ENCODE measurements around the gene NHS. TPM values are rescaled to one million over a fixed set of nuclear protein-coding genes. Genes with fewer than 3 reads are reported as not detected.

Gene NHS
- total RNA-seq, 1 donor from 2014 or later: 1.0 TPM

DNA sequence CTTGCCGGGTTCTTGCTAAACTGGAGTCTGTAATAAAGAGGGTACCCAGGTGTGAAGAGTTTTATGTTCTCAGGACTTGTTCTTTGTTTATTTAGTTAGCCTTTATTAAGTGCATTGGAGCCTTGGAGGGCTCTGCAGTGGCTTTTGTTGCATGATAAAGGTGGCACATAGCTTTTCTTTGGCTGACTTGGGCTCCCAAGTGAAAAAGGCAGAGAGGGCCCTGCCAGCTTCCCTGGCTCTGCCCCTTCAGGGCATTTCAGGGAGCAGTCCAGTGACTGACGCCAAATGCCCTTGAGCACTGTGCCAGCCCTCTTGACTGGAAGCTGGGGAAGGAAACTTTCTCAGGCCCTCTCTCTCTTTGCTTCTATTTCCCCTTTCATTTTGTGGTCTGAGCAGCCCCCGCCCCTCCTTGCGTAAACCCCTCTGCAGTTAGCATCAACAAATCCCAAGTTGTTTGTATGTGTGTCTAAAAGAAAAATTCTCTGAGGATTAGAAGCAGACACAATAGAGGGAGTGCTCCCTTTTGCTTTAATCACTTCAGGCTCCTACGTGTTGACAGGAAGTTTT is 152.2 kb downstream of the NHS start:
- Histone ChIP-seq H3K27ac (ENCODE audit: low read depth, low read length) (peak overlapping the region; percentile 9), H3K4me3 (ENCODE audit: low read length in 3 of 3) (no peak overlapping the region), H3K9me3 (ENCODE audit: control insufficient read depth in 3 of 3, low read length in 3 of 3) (no peaks in the 10 kb centered on the region), H3K4me1 (ENCODE audit: control insufficient read depth in 3 of 3, insufficient read depth in 3 of 3, low read length in 3 of 3) (peaks cover 4 to 5% (median 5%) of the 10 kb centered on the region in 3 donors), H3K36me3 (ENCODE audit: control insufficient read depth in 3 of 3, insufficient read depth in 3 of 3, low read length in 3 of 3) (no peaks in the 10 kb centered on the region), H3K27me3 (ENCODE audit: control insufficient read depth in 3 of 3, insufficient read depth in 3 of 3, low read length in 3 of 3) (no peaks in the 10 kb centered on the region), H3K9ac (ENCODE audit: low read depth in 1 of 3, low read length in 3 of 3) (no peak overlapping the region)

- Histone ChIP-seq H3K36me3 (ENCODE audit: control insufficient read depth in 3 of 3, insufficient read depth in 3 of 3, low read length in 3 of 3) (no peaks in the 10 kb centered on the region), H3K9ac (ENCODE audit: low read depth in 1 of 3, low read length in 3 of 3) (no peak overlapping the region), H3K27ac (ENCODE audit: low read depth, low read length) (no peak overlapping the region), H3K9me3 (ENCODE audit: control insufficient read depth in 3 of 3, low read length in 3 of 3) (no peaks in the 10 kb centered on the region), H3K4me1 (ENCODE audit: control insufficient read depth in 3 of 3, insufficient read depth in 3 of 3, low read length in 3 of 3) (peaks cover 4 to 5% (median 5%) of the 10 kb centered on the region in 3 donors), H3K27me3 (ENCODE audit: control insufficient read depth in 3 of 3, insufficient read depth in 3 of 3, low read length in 3 of 3) (no peaks in the 10 kb centered on the region), H3K4me3 (ENCODE audit: low read length in 3 of 3) (no peak overlapping the region)
Measured at GRCh38 chrX:17527922-17528321, 152.9 kb downstream of the NHS start.

DNA sequence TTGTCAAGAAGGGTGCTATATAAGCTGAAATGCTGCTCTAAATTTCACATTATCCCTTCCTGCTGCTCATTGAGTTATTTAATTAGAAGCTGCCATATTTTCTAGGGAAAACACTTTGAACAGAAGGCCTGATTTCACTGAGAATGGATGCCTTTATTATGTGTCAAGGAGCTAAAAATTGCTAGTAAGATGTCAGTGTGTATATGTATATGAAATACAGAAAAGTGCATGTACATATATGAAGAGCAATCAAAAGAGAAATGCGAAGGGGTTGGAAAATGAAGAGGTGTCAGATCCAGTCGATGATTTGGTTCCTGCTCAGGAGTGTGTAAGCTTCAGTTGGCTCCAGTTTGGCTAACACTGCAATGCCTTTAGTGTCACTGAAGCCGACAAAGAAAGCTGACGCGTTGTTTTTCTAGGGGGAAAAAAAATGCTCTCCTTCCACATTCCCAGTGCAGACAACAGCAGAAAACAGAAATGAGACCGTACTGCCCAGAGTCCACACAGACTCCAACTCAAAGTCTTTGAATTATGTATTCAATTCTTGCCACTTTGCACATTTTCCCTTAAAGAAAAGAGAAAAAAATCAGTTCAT is 154.2 kb downstream of the NHS start:
- Histone ChIP-seq H3K36me3 (ENCODE audit: control insufficient read depth in 3 of 3, insufficient read depth in 3 of 3, low read length in 3 of 3) (no peaks in the 10 kb centered on the region), H3K27ac (ENCODE audit: low read depth, low read length) (no peak overlapping the region), H3K4me3 (ENCODE audit: low read length in 3 of 3) (no peak overlapping the region), H3K27me3 (ENCODE audit: control insufficient read depth in 3 of 3, insufficient read depth in 3 of 3, low read length in 3 of 3) (no peaks in the 10 kb centered on the region), H3K9ac (ENCODE audit: low read depth in 1 of 3, low read length in 3 of 3) (no peak overlapping the region), H3K4me1 (ENCODE audit: control insufficient read depth in 3 of 3, insufficient read depth in 3 of 3, low read length in 3 of 3) (peaks cover 4 to 5% (median 5%) of the 10 kb centered on the region in 3 donors), H3K9me3 (ENCODE audit: control insufficient read depth in 3 of 3, low read length in 3 of 3) (no peaks in the 10 kb centered on the region)

DNA sequence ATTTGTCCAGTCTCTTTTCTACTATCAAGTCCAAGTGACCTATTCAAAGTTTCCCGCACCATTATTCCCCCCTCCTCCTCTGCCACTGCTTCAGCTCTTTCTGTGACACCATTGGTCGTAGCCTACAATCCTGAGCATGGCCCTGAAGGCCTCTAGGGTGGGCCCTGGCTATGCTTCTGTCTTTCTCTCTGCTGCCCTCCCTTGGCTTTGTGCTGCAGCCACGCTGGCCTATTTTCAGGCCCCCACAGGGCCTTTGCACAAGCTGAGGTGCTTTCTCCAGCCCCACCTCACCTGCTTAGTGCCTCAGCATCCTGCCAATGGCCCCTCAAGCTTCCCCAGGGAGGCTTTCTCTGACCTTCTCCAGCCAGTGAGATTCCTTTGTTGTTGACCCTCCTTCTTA is 156.5 kb downstream of the NHS start:
- Histone ChIP-seq H3K4me3 (ENCODE audit: low read length in 3 of 3) (no peak overlapping the region), H3K4me1 (ENCODE audit: control insufficient read depth in 3 of 3, insufficient read depth in 3 of 3, low read length in 3 of 3) (peaks cover 4 to 5% (median 5%) of the 10 kb centered on the region in 3 donors), H3K36me3 (ENCODE audit: control insufficient read depth in 3 of 3, insufficient read depth in 3 of 3, low read length in 3 of 3) (no peaks in the 10 kb centered on the region), H3K27ac (ENCODE audit: low read depth, low read length) (no peak overlapping the region), H3K9me3 (ENCODE audit: control insufficient read depth in 3 of 3, low read length in 3 of 3) (no peaks in the 10 kb centered on the region), H3K27me3 (ENCODE audit: control insufficient read depth in 3 of 3, insufficient read depth in 3 of 3, low read length in 3 of 3) (no peaks in the 10 kb centered on the region), H3K9ac (ENCODE audit: low read depth in 1 of 3, low read length in 3 of 3) (no peak overlapping the region)

GRCh38 chrX:17535229-17535628 is 160.2 kb downstream of the NHS start:
- no peak overlapping the region for H3K9ac ChIP-seq (ENCODE audit: low read depth in 1 of 3, low read length in 3 of 3)
- H3K4me1 ChIP-seq (ENCODE audit: control insufficient read depth in 3 of 3, insufficient read depth in 3 of 3, low read length in 3 of 3): no peaks in the 10 kb centered on the region
- H3K27ac ChIP-seq (ENCODE audit: low read depth, low read length): no peak overlapping the region
- no peaks in the 10 kb centered on the region for H3K27me3 ChIP-seq (ENCODE audit: control insufficient read depth in 3 of 3, insufficient read depth in 3 of 3, low read length in 3 of 3)
- no peaks in the 10 kb centered on the region for H3K36me3 ChIP-seq (ENCODE audit: control insufficient read depth in 3 of 3, insufficient read depth in 3 of 3, low read length in 3 of 3)
- no peak overlapping the region for H3K4me3 ChIP-seq (ENCODE audit: low read length in 3 of 3)
- no peaks in the 10 kb centered on the region for H3K9me3 ChIP-seq (ENCODE audit: control insufficient read depth in 3 of 3, low read length in 3 of 3)

- peaks cover 0 to 7% (median 5%) of the 10 kb centered on the region in 3 donors for H3K4me1 ChIP-seq (ENCODE audit: control insufficient read depth in 3 of 3, insufficient read depth in 3 of 3, low read length in 3 of 3)
- no peaks in the 10 kb centered on the region for H3K36me3 ChIP-seq (ENCODE audit: control insufficient read depth in 3 of 3, insufficient read depth in 3 of 3, low read length in 3 of 3)
- H3K27me3 ChIP-seq (ENCODE audit: control insufficient read depth in 3 of 3, insufficient read depth in 3 of 3, low read length in 3 of 3): no peaks in the 10 kb centered on the region
- H3K4me3 ChIP-seq (ENCODE audit: low read length in 3 of 3): no peak overlapping the region
- H3K9ac ChIP-seq (ENCODE audit: low read depth in 1 of 3, low read length in 3 of 3): no peak overlapping the region
- no peaks in the 10 kb centered on the region for H3K9me3 ChIP-seq (ENCODE audit: control insufficient read depth in 3 of 3, low read length in 3 of 3)
- H3K27ac ChIP-seq (ENCODE audit: low read depth, low read length): no peak overlapping the region
Measured at GRCh38 chrX:17537723-17538243, 162.8 kb downstream of the NHS start.

DNA sequence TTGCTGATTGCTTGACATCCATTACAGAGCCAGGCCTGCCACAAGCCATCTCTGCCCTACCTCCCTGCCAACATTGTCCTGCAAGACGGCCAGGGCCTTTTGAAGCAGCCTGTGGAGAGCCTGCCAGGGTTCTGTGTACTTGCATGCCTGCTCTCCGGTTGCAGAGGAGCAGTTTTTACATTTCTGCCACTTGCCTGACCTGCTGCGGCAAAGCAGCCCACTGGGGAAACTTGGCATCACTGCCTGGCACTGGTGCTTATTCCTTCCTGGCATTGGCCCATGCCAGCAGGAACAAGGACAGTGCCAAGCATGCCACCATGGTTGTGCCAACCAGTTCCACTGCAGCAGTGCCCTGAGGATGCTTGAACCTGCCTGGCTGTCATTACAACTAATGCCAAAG is 167.1 kb downstream of the NHS start:
- no peak overlapping the region for H3K9ac ChIP-seq (ENCODE audit: low read depth in 1 of 3, low read length in 3 of 3)
- H3K27ac ChIP-seq (ENCODE audit: low read depth, low read length): no peak overlapping the region
- no peak overlapping the region for H3K4me3 ChIP-seq (ENCODE audit: low read length in 3 of 3)

GRCh38 chrX:17544821-17545220 is 169.8 kb downstream of the NHS start:
- no peaks in the 10 kb centered on the region for H3K9me3 ChIP-seq (ENCODE audit: control insufficient read depth in 3 of 3, low read length in 3 of 3)
- H3K27ac ChIP-seq (ENCODE audit: low read depth, low read length): no peak overlapping the region
- H3K36me3 ChIP-seq (ENCODE audit: control insufficient read depth in 3 of 3, insufficient read depth in 3 of 3, low read length in 3 of 3): no peaks in the 10 kb centered on the region
- H3K9ac ChIP-seq (ENCODE audit: low read depth in 1 of 3, low read length in 3 of 3): no peak overlapping the region
- H3K4me1 ChIP-seq (ENCODE audit: control insufficient read depth in 3 of 3, insufficient read depth in 3 of 3, low read length in 3 of 3): peaks cover 0 to 7% (median 5%) of the 10 kb centered on the region in 3 donors
- no peak overlapping the region for H3K4me3 ChIP-seq (ENCODE audit: low read length in 3 of 3)
- H3K27me3 ChIP-seq (ENCODE audit: control insufficient read depth in 3 of 3, insufficient read depth in 3 of 3, low read length in 3 of 3): peaks cover 0 to 2% (median 0%) of the 10 kb centered on the region in 3 donors

More for the DNA sequence above, 167.1 kb downstream of the NHS start:
- Histone ChIP-seq H3K36me3 (ENCODE audit: control insufficient read depth in 3 of 3, insufficient read depth in 3 of 3, low read length in 3 of 3) (no peaks in the 10 kb centered on the region), H3K4me1 (ENCODE audit: control insufficient read depth in 3 of 3, insufficient read depth in 3 of 3, low read length in 3 of 3) (peaks cover 0 to 7% (median 5%) of the 10 kb centered on the region in 3 donors), H3K27me3 (ENCODE audit: control insufficient read depth in 3 of 3, insufficient read depth in 3 of 3, low read length in 3 of 3) (peaks cover 0 to 2% (median 0%) of the 10 kb centered on the region in 3 donors), H3K9me3 (ENCODE audit: control insufficient read depth in 3 of 3, low read length in 3 of 3) (no peaks in the 10 kb centered on the region)

DNA sequence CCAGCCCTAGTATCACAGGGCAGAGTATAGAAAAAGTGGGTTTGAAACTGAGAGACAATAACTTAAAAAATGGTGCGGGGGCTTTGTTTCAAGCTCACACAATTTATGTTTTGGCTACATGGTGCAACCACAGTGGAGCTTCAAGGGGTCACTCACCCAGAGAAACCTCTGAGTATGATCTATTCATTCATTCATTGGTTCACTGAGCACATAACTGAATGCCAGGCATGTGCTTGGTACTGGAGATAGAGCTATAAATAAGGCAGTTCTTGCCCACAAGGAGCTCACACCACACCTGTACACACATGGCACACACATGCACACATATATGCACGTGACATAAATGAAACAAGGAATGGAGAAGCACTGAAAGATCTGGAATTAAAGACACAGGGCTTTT is 171.4 kb downstream of the NHS start:
- H3K4me1 ChIP-seq (ENCODE audit: control insufficient read depth in 3 of 3, insufficient read depth in 3 of 3, low read length in 3 of 3): peaks cover 0 to 7% (median 5%) of the 10 kb centered on the region in 3 donors
- no peaks in the 10 kb centered on the region for H3K36me3 ChIP-seq (ENCODE audit: control insufficient read depth in 3 of 3, insufficient read depth in 3 of 3, low read length in 3 of 3)
- no peak overlapping the region for H3K27ac ChIP-seq (ENCODE audit: low read depth, low read length)
- H3K27me3 ChIP-seq (ENCODE audit: control insufficient read depth in 3 of 3, insufficient read depth in 3 of 3, low read length in 3 of 3): peaks cover 0 to 2% (median 0%) of the 10 kb centered on the region in 3 donors
- no peak overlapping the region for H3K9ac ChIP-seq (ENCODE audit: low read depth in 1 of 3, low read length in 3 of 3)
- H3K9me3 ChIP-seq (ENCODE audit: control insufficient read depth in 3 of 3, low read length in 3 of 3): no peaks in the 10 kb centered on the region
- H3K4me3 ChIP-seq (ENCODE audit: low read length in 3 of 3): no peak overlapping the region

GRCh38 chrX:17547658-17548057 is 172.7 kb downstream of the NHS start:
- H3K9me3 ChIP-seq (ENCODE audit: control insufficient read depth in 3 of 3, low read length in 3 of 3): no peaks in the 10 kb centered on the region
- H3K36me3 ChIP-seq (ENCODE audit: control insufficient read depth in 3 of 3, insufficient read depth in 3 of 3, low read length in 3 of 3): no peaks in the 10 kb centered on the region
- peaks cover 0 to 2% (median 0%) of the 10 kb centered on the region in 3 donors for H3K27me3 ChIP-seq (ENCODE audit: control insufficient read depth in 3 of 3, insufficient read depth in 3 of 3, low read length in 3 of 3)
- H3K9ac ChIP-seq (ENCODE audit: low read depth in 1 of 3, low read length in 3 of 3): no peak overlapping the region
- no peak overlapping the region for H3K27ac ChIP-seq (ENCODE audit: low read depth, low read length)
- H3K4me3 ChIP-seq (ENCODE audit: low read length in 3 of 3): no peak overlapping the region
- no peaks in the 10 kb centered on the region for H3K4me1 ChIP-seq (ENCODE audit: control insufficient read depth in 3 of 3, insufficient read depth in 3 of 3, low read length in 3 of 3)
